Calu3 (cell line): ENCODE data around the gene CALR3. TPM values are rescaled to one million over a fixed set of nuclear protein-coding genes. Genes with fewer than 3 reads are reported as not detected.

ENCODE experiments used
- BruUV-seq: library from RNA; stranded (reverse); fragments of 400-500 nt; replicated peaks from 2 replicates; lab custom pipeline; 2021; lab: Mats Ljungman, UMichigan
- CTCF ChIA-PET: fragments of 300-600 bp; sonication (Branson Sonifier 250); formaldehyde crosslinking; loops from one replicate; lab custom pipeline; 2022; ENCODE audit warnings: antibody characterized with exemption; lab: Charles Lee
- DNase-seq: peaks from one replicate; pipeline ENCODE4 v3.0.0; 2022
- H3K27ac Mint-ChIP-seq: one replicate; pipeline ENCODE4 v1.8.0; 2022; ENCODE audit warnings: mixed read lengths; ENCODE audit not compliant: unreplicated experiment
- H3K27me3 Mint-ChIP-seq: one replicate; pipeline ENCODE4 v1.8.0; 2022; ENCODE audit warnings: mixed read lengths; ENCODE audit not compliant: unreplicated experiment
- H3K36me3 Mint-ChIP-seq: one replicate; pipeline ENCODE4 v1.8.0; 2022; ENCODE audit warnings: mild to moderate bottlenecking, moderate library complexity, mixed read lengths; ENCODE audit not compliant: insufficient read depth, unreplicated experiment
- H3K4me1 Mint-ChIP-seq: one replicate; pipeline ENCODE4 v1.8.0; 2022; ENCODE audit warnings: mild to moderate bottlenecking, low read depth, mixed read lengths; ENCODE audit not compliant: unreplicated experiment
- H3K4me3 Mint-ChIP-seq: one replicate; pipeline ENCODE4 v1.8.0; 2022; ENCODE audit warnings: mild to moderate bottlenecking, low read depth, moderate library complexity, mixed read lengths; ENCODE audit not compliant: unreplicated experiment
- H3K9me3 Mint-ChIP-seq: one replicate; pipeline ENCODE4 v1.8.0; 2022; ENCODE audit warnings: low read depth, mixed read lengths; ENCODE audit not compliant: unreplicated experiment
- CTCF ChIP-seq: fragments of 200-600 bp; IDR thresholded peaks from one replicate; pipeline ENCODE4 v1.8.0; 2022; ENCODE audit warnings: antibody characterized with exemption; ENCODE audit not compliant: unreplicated experiment
- intact Hi-C: fragments of 100-400 bp; cut with micrococcal nuclease; formaldehyde crosslinking; loops from one replicate; pipeline ENCODE4 v1.10.0; 2022; ENCODE audit not compliant: unreplicated experiment
- total RNA-seq: library from RNA; stranded (reverse); gene quantifications from 2 replicates; pipeline ENCODE4 v1.2.3, GENCODE V29; 2022

The CALR3 gene
- total RNA-seq, 1 experiment from 2014 or later = not detected

- DNase-seq = no peak
- intact Hi-C loops = no loop called here
- Mint-ChIP-seq H3K9me3 (no peaks in the 10 kb centered on the region), H3K27ac (no peak overlapping the region), H3K4me1 (peaks cover 26% of the 10 kb centered on the region), H3K27me3 (no peaks in the 10 kb centered on the region), H3K36me3 (no peaks in the 10 kb centered on the region), H3K4me3 (no peak overlapping the region)
- no peak for TF ChIP-seq CTCF
- no TSS peak for BruUV-seq
- CTCF ChIA-PET = interaction anchor here (0.6 kb wide), 1 partner anchor 334 kb away, joined by 3 read pairs; no protein-coding TSS in a partner anchor
Measured at GRCh38 chr19:16445238-16446107, 50.5 kb downstream of the CALR3 start.

DNA sequence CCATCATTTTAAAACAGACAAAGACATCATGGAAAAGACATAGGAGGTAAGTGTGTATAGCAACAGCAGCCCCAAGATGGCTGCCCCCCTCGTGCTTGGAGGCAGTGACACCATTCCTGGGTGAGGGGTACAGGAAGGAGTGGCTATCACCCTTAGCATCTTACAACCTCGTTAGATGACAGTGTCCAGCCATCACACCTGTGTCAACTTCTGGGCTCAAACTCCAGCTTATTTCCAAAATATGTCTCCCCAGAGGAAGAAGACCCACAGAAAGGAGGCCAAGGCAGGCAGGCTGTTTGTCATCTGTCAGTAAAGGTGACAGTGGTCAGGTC is 51.7 kb downstream of the CALR3 start:
- BruUV-seq = no TSS peak
- Mint-ChIP-seq H3K27ac (no peak overlapping the region), H3K36me3 (no peaks in the 10 kb centered on the region), H3K9me3 (no peaks in the 10 kb centered on the region), H3K4me3 (no peak overlapping the region), H3K4me1 (peaks cover 26% of the 10 kb centered on the region), H3K27me3 (no peaks in the 10 kb centered on the region)
- TF ChIP-seq CTCF = no peak
- CTCF ChIA-PET = no interaction called here
- DNase-seq = no peak
- intact Hi-C loops = no loop called here

GRCh38 chr19:16442386-16443276 is 53.3 kb downstream of the CALR3 start:
- no TSS peak for BruUV-seq
- CTCF ChIA-PET = interaction anchor here (0.6 kb wide), 1 partner anchor 30 kb away, joined by 3 read pairs; no protein-coding TSS in a partner anchor
- no peaks in the 10 kb centered on the region for H3K9me3 Mint-ChIP-seq
- no peak for TF ChIP-seq CTCF
- H3K4me1 Mint-ChIP-seq = peaks cover 21% of the 10 kb centered on the region
- H3K27me3 Mint-ChIP-seq = no peaks in the 10 kb centered on the region
- intact Hi-C loops = no loop called here
- H3K36me3 Mint-ChIP-seq = no peaks in the 10 kb centered on the region
- no peak for DNase-seq
- H3K27ac Mint-ChIP-seq = no peak overlapping the region
- no peak overlapping the region for H3K4me3 Mint-ChIP-seq

DNA sequence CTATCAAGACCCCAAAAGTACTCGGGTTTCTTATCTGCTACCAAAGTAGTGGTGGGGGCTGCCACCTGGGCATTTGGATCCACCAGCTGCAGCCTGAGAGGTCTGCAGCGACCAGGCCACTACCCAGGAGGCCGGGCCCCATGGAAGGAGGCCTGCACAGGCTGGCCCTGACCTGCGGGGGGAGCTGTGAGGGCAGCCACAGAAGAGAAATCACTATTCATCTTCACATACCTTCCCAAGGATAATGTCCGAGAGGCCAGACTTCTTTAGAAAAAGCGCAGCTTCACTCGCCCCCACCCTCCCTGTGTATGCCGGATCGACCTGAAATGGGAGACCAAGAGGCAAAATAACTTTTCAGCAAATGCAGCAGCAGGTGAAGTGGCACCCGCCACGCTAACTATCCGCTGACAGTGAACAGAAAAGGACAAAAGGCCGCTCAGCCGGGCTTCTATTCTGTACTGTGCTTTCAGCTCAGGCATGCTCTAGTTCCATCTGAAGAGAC is 54.3 kb downstream of the CALR3 start:
- peaks cover 12% of the 10 kb centered on the region for H3K4me1 Mint-ChIP-seq
- H3K27me3 Mint-ChIP-seq = no peaks in the 10 kb centered on the region
- H3K9me3 Mint-ChIP-seq = no peaks in the 10 kb centered on the region
- TF ChIP-seq CTCF = peak; percentile 33
- CTCF ChIA-PET = interaction anchor here (0.6 kb wide), 1 partner anchor 15 kb away, joined by 3 read pairs; no protein-coding TSS in a partner anchor
- no peaks in the 10 kb centered on the region for H3K36me3 Mint-ChIP-seq
- H3K4me3 Mint-ChIP-seq = no peak overlapping the region
- intact Hi-C loops = no loop called here
- BruUV-seq = no TSS peak
- H3K27ac Mint-ChIP-seq = no peak overlapping the region
- peak; percentile 19 for DNase-seq
